Measurements from ENCODE around the gene ATG7. TPM values are rescaled to one million over a fixed set of nuclear protein-coding genes. Genes with fewer than 3 reads are reported as not detected.

ATG7 gene
- total RNA-seq, 1 experiment from 2014 or later = 29.3 TPM

DNA sequence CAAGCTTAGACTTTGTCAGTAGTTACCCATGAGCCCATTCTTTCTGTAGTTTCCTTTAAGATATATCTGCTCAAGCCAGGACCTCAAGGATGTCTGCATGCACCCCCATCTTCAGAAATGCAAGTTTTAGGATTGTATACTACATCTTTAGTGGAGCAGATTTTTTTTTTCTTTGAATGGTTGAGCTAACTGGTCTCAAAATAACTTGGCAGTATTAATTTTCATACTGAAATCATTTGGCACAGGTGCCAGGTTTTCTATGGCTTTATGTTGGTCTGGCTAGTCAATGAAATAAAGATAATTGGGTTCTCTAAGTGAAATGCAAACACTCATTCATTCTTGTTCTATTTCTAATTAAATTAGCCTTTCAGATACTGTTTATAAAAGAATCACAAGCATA, 108.9 kb downstream of the ATG7 start:
- no peaks in the 10 kb centered on the region for H3K36me3 ChIP-seq (ENCODE audit: control insufficient read depth in 1 of 2, insufficient read depth in 2 of 2, low read length in 2 of 2)
- H3K27me3 ChIP-seq (ENCODE audit: insufficient read depth, low read length) = no peaks in the 10 kb centered on the region
- H4K20me1 ChIP-seq (ENCODE audit: insufficient read depth) = no peaks in the 10 kb centered on the region
- ChIA-PET POLR2A (no interaction called here), CTCF (interaction anchor here (0.6 to 1.9 kb wide), 7 partner anchors 143 to 665 kb away, joined by 3 to 5 read pairs (median 4); no protein-coding TSS in a partner anchor), RAD21 (ENCODE audit: low non-redundant PET in 1 of 2, low total read pairs in 2 of 2, uncharacterized antibody in 2 of 2, unreplicated experiment in 2 of 2) (no interaction called here)
- no peaks in the 10 kb centered on the region for H3K9me3 ChIP-seq (ENCODE audit: control insufficient read depth in 1 of 2, insufficient read depth in 1 of 2, low read depth in 1 of 2, low read length in 2 of 2)
- H3K9me2 ChIP-seq (ENCODE audit: insufficient read depth) = no peaks in the 10 kb centered on the region
- H3K79me2 ChIP-seq (ENCODE audit: insufficient read depth, low read length) = no peaks in the 10 kb centered on the region
- no peak overlapping the region for H3K4me2 ChIP-seq (ENCODE audit: low read length)
- no peak for DNase-seq (ENCODE audit: low read depth, low spot score)
- H3K4me1 ChIP-seq (ENCODE audit: control insufficient read depth in 1 of 2, insufficient read depth in 2 of 2, low read length in 2 of 2) = no peaks in the 10 kb centered on the region
- TF ChIP-seq, protein P1, sequence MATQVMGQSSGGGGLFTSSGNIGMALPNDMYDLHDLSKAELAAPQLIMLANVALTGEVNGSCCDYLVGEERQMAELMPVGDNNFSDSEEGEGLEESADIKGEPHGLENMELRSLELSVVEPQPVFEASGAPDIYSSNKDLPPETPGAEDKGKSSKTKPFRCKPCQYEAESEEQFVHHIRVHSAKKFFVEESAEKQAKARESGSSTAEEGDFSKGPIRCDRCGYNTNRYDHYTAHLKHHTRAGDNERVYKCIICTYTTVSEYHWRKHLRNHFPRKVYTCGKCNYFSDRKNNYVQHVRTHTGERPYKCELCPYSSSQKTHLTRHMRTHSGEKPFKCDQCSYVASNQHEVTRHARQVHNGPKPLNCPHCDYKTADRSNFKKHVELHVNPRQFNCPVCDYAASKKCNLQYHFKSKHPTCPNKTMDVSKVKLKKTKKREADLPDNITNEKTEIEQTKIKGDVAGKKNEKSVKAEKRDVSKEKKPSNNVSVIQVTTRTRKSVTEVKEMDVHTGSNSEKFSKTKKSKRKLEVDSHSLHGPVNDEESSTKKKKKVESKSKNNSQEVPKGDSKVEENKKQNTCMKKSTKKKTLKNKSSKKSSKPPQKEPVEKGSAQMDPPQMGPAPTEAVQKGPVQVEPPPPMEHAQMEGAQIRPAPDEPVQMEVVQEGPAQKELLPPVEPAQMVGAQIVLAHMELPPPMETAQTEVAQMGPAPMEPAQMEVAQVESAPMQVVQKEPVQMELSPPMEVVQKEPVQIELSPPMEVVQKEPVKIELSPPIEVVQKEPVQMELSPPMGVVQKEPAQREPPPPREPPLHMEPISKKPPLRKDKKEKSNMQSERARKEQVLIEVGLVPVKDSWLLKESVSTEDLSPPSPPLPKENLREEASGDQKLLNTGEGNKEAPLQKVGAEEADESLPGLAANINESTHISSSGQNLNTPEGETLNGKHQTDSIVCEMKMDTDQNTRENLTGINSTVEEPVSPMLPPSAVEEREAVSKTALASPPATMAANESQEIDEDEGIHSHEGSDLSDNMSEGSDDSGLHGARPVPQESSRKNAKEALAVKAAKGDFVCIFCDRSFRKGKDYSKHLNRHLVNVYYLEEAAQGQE (IDR thresholded peaks at IDR 0.05; ENCODE audit: low read depth) = no peak
- TF ChIP-seq EZH2 (IDR thresholded peaks at IDR 0.05) (no peak), SIN3A (IDR thresholded peaks at IDR 0.05; ENCODE audit: low read depth) (no peak), ZNF274 (IDR thresholded peaks at IDR 0.05; ENCODE audit: low read depth, low read length) (no peak), SRF (IDR thresholded peaks at IDR 0.05; ENCODE audit: low read depth) (no peak), POLR2A (IDR thresholded peaks at IDR 0.05; ENCODE audit: borderline replicate concordance, extremely low read depth, insufficient read depth, insufficient read length) (no peak), RAD21 (IDR thresholded peaks at IDR 0.05; ENCODE audit: low read depth) (no peak), TCF7L2 (IDR thresholded peaks at IDR 0.05; ENCODE audit: borderline replicate concordance, extremely low read depth, insufficient read depth, insufficient read length) (no peak), SP1 (IDR thresholded peaks at IDR 0.05; ENCODE audit: low read depth) (no peak), CEBPB (IDR thresholded peaks at IDR 0.05; ENCODE audit: low read depth) (no peak)
- TF ChIP-seq, protein P2, sequence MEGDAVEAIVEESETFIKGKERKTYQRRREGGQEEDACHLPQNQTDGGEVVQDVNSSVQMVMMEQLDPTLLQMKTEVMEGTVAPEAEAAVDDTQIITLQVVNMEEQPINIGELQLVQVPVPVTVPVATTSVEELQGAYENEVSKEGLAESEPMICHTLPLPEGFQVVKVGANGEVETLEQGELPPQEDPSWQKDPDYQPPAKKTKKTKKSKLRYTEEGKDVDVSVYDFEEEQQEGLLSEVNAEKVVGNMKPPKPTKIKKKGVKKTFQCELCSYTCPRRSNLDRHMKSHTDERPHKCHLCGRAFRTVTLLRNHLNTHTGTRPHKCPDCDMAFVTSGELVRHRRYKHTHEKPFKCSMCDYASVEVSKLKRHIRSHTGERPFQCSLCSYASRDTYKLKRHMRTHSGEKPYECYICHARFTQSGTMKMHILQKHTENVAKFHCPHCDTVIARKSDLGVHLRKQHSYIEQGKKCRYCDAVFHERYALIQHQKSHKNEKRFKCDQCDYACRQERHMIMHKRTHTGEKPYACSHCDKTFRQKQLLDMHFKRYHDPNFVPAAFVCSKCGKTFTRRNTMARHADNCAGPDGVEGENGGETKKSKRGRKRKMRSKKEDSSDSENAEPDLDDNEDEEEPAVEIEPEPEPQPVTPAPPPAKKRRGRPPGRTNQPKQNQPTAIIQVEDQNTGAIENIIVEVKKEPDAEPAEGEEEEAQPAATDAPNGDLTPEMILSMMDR (IDR thresholded peaks at IDR 0.05 in 2 of 3, conservative IDR thresholded peaks at IDR 0.05 in 1 of 3; ENCODE audit: borderline replicate concordance in 1 of 3, insufficient read depth in 1 of 3, low read depth in 2 of 3, low read length in 2 of 3) = no peak
- TF ChIP-seq, protein P3, sequence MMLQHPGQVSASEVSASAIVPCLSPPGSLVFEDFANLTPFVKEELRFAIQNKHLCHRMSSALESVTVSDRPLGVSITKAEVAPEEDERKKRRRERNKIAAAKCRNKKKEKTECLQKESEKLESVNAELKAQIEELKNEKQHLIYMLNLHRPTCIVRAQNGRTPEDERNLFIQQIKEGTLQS (IDR thresholded peaks at IDR 0.05) = no peak
- H2AFZ ChIP-seq (ENCODE audit: low read depth, low read length, poor library complexity, severe bottlenecking) = no peak overlapping the region
- ATAC-seq = no peak
- no peak overlapping the region for H3K27ac ChIP-seq (ENCODE audit: low read depth, low read length)
- BruUV-seq (replicated peaks) = no TSS peak
- intact Hi-C loops (cut with micrococcal nuclease) = no loop called here
- H3K9ac ChIP-seq (ENCODE audit: low read length) = no peak overlapping the region
- H3K4me3 ChIP-seq (replicated peaks in 1 of 2; ENCODE audit: low read depth in 1 of 2, low read length in 2 of 2) = no peak overlapping the region

All from HCT116 (cell line).